Renal pelvis (tissue), 4 donors: ENCODE measurements around the gene FAM168A. TPM values are rescaled to one million over a fixed set of nuclear protein-coding genes. Genes with fewer than 3 reads are reported as not detected.
A peak's percentile ranks its signal among the peaks of the same experiment; 100 is the strongest.
"Not testable (repeated sequence)": the region's sequence is repeated elsewhere in the genome, so short reads cannot be mapped to it uniquely, and the experiment has no call there.

Source experiments
- DNase-seq: peaks from one replicate; pipeline ENCODE4 v3.0.0-alpha.2; 2013
- polyA plus RNA-seq, 3 donors: library from polyadenylated mRNA; unstranded; fragments of 120-200 nt; gene quantifications; one replicate each; pipeline ENCODE4 v1.2.1, GENCODE V29; 2013; ENCODE audit not compliant: insufficient read length in 3 of 3

Gene FAM168A
- polyA plus RNA-seq, 3 donors: 44.5 to 47.6 (median 47.3) TPM

DNA sequence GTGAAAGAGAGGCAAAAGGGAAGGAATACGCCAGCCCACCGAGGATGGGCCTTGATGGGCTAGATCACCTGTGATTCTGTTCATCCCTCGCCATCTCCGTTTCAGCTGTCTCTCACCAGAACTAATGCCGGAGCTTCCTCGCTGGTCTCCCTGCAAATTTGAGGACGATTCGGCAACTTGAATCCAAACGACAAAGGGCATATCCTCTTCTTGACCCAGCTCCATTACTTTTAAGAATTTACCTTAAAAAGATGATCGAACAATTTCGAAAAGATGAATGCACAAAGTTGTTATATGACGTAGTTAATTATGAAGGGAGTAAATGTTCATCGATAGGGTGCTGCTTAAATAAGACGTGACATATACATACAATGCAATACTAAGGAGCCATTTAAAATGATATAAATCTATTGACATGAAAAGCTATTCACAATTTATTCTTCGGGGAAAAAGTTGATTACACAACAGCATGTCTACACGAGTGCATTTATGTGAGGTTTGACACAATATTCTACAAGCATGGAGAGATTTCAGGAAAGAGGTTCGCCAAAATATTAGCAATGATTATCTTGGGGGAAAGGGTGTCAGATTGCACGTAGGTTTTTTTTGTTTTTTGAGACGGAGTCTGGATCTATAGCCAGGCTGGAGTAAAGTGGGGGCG is 937 bp upstream of the FAM168A start:
- DNase-seq: no peak

DNA sequence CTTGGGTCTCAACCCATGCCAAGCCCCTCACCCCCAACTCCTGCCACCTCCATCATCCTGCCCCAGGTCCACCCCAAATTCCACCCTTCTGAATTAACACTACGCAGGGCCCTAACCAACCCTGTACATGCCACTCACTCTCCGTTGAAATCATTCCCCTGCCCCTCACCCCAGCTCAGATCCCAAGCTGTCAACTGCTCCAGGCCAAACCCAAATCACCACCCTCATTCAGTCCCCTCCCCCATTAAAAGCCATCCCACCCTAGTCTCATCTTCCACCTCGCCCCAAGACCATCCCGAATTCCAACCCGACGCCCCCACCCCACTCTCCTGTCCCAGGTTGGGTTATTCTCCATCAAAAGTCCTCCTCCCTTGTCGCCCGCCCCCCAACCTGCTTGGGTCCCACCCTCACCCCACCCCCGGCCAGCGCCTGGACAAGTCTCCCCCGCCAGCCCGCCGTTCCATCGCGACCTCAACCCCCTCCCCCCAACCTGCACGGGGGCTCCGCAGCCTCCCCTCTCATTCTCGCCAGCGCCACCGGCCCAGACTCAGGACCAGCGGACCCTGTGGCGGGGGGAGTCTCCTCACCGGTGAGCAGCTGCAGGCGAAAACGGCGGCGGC is 466 bp downstream of the FAM168A start:
- peak; percentile 9 for DNase-seq

DNA sequence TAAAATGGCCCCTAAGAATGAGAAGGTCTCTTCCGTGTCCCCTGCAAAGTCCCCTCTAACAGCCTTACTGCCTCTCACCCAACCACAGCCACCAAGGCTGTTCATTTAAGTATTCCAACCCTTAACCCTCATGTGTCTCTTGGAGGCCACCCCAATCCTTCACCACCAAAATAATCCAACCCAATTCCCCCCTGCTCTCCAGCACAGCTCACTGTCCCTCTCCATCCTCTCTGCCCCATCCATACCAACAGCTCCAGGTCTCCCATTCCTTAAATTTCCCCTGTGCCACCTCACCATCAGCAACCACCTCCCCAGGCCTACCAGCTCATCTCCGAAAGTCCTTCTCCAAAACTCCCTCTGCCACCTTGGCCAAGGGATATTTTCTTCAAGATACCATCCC is 1.4 kb downstream of the FAM168A start:
- DNase-seq: no peak

DNA sequence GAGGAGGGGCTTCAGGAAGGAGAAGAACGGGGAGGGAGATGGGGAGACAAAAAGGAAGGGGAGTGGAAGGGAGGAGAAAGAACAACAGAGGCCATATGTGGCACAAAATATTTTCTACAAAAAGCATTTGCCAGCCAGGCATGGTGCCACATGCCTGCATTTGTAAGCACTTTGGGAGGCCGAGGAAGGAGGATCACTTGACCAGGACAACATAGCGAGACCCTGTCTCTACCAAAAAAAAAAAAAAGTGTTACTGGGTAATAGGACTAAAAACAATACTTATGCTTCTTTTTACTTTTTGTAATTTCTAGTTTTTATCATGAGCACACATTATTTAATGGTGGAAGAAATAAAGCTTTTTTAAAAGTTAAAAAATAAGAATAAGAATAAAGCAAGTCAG is 5.3 kb downstream of the FAM168A start:
- DNase-seq: no peak

DNA sequence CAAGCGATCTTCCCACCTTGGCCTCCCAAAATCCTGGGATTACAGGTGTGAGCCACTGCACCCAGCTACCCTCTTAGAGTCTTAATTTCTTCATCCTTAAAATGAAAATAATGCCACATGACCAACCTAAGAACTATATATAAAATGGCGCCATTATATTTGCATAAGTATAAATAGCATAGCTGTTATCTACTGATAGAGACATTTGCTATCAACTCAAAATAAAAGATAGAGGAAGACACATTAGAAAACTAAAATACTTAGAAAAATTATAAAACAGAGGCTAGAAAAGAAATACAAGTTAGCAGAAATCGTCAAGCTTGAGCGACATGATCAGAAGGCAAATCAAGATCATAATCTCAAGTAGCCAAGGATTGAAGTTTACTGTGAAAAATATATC is 6.2 kb downstream of the FAM168A start:
- DNase-seq: no peak

DNA sequence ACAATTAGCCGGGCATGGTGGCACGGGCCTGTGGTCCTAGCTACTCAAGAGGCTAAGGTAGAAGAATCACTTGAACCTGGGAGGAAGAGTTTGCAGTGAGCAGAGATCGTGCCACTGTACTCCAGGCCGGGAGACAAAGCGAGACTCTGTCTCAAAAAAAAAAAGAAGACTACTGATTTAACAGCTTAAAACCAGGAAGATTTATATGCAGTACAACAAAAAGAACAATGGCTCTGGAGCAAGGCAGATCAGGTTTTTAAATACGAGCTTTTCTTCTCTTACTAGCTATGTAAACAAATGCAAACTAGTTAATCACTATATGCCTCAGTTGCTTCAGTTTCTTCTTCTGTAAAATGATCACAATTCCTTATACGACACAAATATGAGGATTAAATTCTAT is 6.9 kb downstream of the FAM168A start:
- no peak for DNase-seq

DNA sequence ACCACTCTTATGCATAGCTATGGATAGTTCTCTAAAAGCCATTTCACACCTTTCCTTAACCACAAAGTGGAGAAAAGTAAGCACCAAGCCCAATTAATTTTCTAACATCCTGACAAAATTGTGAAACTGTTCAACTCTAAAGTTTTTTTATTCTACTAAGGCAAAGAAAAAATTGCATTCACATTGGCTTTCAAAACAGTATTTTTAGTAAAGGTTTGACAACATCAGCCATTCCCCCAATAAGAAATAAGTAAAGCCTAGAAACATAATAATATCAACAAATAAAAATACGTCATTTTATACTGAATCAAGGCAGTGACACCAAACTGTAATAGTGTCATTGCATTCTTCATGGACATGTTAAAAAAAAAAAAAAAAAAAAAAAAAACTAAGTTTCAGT is 11.1 kb downstream of the FAM168A start:
- no peak for DNase-seq

DNA sequence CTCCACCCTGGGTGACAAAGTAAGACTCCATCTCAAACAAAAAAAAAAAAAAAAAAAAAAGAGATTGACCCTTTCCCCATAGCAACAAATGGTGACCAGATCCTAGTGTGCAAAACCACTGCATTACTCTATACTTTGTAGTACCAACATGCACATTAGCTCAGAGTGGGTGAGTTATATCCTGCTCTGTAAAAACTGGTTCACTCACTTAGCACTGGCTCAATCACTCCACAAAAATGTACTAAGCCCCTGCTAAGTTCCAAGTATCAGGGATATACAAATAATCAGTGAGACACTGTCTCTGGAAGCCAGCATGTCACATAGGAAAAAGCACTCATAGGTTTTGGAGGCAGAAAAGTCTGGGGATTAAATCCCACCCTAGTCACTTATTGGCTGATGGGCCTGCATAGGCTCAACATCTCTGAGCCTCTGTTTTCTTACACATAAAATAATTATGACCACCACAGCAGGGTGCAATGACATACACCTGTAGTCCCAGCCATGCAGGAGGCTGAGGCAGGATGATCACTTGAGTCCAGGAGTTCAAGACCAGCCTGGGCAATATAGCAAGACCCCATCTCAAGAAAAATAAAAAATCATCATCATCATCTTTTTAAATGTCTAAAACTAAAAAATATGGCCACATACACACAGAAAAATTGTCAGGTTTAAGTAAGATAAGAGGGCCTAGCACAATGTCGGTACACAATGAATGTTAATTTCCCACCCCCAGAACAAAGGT is 11.9 kb downstream of the FAM168A start:
- DNase-seq: no peak

DNA sequence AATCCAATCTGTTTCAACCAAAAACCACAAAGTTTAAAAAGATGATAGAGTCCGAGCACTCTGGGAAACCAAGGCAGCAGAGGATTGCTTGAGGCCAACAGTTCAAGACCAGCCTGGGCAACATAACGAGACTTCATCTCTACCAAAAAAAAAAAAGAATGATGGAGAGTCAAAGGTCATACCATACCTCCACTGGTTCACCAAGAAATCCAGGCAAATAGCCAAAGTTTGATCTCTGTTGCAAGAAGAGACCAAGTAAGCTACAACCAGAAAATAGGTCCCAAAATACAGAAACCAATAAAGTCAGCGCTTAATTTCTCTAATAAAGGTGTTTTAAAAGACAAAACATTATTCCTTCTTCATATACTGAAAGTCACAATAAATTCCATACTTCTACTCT is 13.1 kb downstream of the FAM168A start:
- no peak for DNase-seq

DNA sequence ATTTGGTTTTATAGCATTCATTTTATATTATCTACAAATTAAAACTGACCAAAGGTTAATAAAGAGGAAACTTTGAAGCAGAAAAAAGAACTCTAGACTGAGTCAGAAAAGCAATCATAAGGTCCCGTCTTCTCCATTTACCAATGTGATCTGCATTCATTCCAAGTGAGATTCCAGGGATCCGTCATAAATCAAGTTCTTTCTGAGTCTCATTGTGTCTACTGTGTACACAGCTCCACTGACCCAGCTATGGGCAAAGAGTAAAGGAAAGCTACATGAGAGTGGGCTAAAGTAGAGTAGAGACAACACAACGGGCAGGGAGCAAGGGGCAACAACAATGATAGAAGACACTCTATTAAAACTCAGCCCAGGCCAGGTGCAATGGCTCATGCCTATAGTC is 15.3 kb downstream of the FAM168A start:
- DNase-seq: no peak

DNA sequence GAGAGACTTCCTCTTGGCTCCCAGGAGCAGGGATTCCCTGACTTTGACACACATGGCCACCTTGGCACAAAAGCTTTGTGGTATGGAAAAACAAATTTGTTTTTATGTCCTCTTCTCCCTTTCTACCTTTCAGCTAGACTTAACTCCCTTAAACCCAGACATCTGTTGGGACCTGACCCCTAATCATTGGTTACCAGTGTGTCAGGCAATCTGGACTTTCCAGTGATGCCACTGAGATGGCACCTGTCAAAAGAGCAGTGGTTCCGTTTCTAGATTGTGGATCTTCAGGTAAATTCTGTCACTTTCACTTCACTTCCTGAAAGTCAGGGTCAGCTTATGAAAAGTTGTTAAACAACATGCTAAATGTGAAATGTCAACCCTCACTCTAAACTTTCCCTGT is 17.2 kb downstream of the FAM168A start:
- not testable (repeated sequence) for DNase-seq

DNA sequence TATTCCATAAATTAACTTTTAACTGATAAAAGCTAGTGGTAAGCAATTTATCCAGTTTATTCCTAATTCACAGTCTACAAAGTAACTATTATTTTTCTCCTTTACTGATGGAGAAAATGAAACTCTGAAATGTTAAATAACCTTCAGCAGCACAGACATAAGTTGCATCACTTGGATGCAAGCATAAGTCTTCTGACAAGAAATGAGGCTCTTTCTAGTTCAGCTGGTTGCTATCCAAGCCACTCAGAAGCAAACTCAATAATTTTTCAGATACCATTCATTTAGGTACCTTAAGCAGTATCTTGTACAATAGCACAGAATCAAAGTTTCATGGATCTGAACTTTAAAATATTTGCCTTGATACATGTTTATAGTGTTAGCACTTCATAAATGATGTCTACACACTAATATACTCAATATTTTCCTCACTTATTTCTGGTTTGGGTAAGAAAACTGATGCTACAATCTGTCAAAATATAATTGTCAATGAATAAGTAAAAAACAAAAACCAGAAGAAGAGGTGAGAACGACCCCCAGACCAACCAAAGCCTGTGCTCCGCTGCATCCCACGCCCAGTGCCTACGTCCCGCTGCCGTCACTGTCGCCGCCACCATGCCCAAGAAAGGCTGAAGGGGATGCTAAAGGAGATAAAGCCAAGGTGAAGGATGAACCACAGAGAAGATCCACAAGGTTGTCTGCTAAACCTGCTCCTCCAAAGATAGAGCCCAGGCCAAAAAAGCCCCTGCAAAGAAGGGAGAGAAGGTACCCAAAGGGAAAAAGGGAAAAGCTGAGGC is 18.1 kb downstream of the FAM168A start:
- no peak for DNase-seq

DNA sequence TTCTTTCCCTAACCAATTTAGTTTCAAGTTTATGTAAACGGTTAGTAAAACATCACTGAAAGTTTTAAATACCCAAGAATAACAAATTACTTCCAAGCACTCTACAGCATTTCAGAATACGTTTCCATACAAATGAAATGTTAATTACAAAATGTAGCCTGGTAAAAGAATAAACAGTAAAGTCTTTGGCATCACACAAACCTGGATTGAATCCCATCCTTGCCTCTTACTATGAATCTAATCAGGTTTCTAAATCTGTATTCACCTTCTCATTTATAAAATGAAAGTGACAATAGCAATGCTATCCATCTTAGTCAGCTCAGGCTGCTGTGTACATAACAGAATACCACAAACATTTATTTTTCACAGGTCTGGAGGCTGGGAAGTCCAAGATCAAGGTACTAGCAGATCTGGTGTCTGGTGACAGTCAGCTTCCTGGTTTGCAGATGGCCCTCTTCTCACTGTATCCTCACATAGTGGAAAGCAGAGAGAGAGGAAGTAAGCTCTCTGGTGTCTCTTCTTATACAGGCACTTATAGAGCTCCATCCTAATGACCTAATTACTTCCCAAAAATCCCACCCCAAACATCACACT is 19.2 kb downstream of the FAM168A start:
- DNase-seq: no peak

DNA sequence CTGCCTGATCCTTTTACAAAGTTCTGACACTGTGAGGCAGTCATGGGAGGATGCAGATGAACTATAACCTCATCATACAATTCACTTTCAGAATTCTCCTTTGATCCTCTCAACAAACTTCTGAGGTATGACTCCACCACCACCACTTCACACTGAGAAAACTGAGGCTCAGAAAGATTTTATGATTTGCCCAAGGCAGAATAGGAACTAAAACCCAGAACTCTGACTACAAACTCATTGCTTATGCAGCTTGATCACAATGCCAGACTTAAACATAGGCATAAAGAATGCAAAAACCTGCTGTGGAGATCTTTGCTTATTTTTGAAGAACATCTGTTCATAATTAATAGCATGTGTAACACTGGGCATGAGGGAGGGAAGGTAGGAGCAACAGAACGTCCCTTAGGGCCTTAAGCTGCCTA is 20.4 kb downstream of the FAM168A start:
- DNase-seq: no peak

DNA sequence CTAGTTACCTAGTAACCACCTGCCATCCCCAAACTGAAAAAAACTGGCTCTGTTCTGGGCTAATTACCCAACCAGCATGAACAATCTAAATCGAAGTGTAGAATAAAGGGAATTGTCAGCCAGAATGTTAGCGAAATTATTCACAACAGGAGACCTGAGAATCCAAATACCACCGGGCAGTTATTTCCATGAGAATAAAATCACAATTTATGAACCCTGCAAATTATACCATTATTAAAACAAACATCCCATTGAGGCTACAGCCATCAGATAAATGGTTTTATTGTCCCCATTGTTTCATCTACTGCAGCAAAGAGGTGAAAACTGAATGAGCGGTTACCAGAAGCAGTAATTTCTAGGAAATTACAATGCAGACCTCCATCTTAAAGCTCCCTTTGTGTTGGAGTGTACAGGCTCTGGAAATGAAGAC is 21.7 kb downstream of the FAM168A start:
- DNase-seq: no peak

DNA sequence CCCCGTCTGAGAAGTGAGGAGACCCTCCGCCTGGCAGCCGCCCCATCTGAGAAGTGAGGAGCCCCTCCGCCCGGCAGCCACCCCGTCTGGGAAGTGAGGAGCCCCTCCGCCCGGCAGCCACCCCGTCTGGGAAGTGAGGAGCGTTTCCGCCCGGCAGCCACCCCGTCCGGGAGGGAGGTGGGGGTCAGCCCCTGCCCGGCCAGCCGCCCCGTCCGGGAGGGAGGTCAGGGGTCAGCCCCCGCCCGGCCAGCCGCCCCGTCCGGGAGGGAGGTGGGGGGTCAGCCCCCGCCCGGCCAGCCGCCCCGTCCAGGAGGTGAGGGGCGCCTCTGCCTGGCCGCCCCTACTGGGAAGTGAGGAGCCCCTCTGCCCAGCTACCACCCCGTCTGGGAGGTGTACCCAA is 25.9 kb downstream of the FAM168A start:
- not testable (repeated sequence) for DNase-seq

DNA sequence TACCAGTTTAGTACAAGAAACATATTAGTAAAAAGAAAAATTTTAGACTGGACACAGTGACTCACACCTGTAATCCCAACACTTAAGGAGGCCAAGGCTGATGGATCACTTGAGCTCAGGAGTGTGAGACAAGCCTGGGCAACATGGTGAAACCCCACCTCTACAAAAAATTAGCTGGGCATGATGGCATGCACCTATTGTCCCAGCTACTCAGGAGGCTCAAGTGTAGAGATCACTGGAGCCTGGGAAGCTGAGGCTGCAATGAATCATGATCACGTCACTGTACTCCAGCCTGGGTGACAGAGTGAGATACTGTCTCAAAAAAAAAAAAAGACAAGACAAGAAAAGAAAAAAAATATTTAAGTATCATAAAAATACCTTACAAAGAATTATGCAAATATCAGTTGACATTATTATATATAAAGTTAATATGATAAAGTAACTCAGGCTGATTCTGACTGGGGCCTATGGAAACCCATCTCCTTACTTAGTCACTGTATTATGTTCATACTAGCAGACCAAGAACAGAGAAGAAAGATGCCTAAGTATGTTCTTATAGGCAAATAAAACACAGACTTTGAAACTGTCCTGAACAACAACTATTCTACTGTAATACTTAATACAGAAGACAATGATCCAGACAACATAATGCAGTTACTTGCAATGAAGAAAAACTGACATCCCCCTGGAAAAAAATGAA is 27.3 kb downstream of the FAM168A start:
- no peak for DNase-seq

DNA sequence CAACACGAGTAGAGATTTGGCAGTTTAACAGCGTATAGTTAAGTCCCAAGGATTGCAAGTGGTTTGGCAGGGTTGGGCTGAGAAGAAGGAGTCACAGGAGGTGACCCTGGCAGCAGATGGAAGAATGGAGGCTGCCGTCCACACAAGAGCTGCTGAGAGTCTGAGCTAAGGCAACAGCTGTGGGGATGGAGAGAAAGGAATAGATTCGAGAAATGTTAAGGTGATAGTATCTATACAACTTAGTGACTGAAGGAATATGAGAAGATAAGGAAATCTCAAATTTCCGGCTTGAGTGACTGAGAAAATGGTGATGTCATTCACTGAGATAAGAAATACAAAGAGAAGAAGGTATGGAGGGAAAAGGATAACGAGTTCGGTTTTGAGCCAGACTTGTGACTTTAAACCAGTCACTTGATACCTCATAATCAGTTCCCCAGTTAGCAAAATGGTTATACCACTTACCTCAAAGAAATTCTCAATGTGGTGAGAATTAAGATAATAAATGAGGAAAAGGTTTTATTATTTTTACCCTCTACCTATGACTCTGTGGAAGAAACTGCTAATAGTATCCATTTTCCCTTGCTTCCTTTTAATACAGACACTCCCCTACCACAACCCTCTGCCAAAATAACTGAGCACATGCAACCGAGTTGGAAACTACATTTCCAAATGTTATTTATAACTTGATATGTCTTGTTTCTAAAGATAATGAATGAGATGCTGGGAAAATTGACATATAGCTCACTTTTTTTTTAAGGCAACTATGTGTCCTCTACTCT is 30.7 kb downstream of the FAM168A start:
- no peak for DNase-seq

DNA sequence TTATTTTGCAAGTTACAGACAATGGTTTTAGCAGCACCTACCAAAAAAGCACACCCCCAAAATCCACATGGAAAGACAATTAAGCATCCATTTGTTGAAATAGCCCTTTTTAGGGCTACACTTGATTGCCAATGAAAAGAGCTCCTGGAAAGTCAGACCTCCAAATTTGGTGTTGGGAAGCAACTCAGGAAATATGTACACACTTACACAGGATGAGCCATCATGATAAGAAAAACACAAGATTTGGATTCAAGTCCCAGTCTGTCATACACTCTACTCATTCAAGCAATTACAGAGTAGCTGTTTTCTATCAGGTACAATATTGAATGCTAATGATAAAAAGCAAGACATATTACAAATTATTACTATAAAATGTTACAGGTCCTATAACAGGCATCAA is 31.5 kb downstream of the FAM168A start:
- no peak for DNase-seq

DNA sequence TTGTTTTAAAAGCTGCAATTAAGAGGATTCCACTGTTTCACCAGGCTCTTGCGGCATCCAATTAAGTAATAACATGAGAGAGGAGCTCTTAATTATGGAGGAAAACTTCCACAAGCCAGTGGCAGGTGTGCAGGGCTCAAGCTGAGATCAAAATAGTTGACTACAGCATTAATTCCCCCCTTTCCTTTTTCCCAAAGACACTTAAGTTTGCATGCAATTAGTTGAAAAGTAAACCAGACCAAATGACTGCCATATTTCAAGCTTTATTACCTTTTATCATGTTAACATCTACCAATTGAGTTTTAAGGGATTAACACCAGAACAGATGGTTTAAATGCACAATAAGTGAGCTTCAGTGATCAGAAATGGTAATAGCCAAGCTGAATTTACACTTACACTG is 32.1 kb downstream of the FAM168A start:
- no peak for DNase-seq

DNA sequence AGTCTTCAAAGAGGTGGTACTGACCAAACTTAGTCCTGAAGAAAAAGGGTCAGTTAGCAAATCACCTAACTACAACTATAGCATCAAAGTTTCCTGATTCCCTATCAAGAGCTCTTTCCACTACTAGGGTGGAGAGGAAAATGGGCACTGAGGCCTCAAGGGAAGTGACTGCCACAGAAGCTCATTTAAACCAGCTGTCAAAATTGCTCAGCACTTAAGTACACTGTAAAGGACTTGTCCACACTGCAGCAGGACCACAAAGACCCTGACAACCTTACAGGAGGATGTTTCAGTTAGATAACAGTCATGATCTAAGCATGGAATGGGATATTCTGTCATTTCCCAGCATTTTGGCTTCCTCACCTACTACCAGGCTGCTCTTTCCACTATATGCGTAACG is 33.0 kb downstream of the FAM168A start:
- no peak for DNase-seq
